Inferior parietal cortex (tissue), 1 donor: ENCODE data around the gene PARN.
"Not testable (repeated sequence)": the region's sequence is repeated elsewhere in the genome, so short reads cannot be mapped to it uniquely, and the experiment has no call there.

ENCODE experiments used
- DNase-seq: peaks from one replicate; pipeline ENCODE4 v3.0.0-alpha.2; 2016; ENCODE audit errors: extremely low spot score

PARN gene, protein sequence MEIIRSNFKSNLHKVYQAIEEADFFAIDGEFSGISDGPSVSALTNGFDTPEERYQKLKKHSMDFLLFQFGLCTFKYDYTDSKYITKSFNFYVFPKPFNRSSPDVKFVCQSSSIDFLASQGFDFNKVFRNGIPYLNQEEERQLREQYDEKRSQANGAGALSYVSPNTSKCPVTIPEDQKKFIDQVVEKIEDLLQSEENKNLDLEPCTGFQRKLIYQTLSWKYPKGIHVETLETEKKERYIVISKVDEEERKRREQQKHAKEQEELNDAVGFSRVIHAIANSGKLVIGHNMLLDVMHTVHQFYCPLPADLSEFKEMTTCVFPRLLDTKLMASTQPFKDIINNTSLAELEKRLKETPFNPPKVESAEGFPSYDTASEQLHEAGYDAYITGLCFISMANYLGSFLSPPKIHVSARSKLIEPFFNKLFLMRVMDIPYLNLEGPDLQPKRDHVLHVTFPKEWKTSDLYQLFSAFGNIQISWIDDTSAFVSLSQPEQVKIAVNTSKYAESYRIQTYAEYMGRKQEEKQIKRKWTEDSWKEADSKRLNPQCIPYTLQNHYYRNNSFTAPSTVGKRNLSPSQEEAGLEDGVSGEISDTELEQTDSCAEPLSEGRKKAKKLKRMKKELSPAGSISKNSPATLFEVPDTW

DNA sequence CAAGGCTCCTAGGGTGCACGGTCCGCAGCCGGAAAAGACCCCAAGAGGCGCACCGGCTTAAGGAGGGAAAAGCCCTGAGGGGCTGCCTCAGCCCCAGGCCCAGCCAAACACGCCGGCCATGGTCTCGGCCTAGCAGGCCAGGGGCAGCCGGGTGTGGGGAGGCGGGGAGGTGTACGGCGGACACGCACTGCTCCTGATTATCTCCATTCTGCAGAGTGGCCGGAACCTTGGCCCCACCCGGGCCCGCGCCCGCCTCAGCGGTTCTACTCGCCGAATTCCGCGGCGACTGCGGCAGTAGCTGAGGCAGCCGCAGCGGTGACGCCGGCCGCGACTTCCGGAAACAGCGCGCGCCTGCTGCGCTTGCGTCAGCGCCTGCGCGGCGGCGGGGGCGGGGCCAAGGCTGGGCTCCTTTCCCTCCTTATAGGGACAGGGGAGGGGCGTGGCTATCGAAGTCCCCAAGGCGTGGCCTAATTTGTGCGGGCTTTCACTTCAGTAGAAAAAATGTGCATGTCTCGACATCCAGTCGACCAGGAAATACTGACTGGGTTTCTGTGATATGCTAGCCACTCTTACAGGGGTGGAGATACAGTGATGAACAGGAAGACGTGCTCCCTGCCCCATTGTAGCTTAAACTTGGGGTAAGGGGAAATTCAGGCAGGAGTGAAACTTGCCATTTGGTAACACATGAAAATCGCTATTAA is at the start of gene PARN:
TSS of gene PARN (minus strand) at position 342 of the 701 bp plus-strand sequence. CDS start at position 207, 135 bp downstream.
- DNase-seq: peak; percentile 91

DNA sequence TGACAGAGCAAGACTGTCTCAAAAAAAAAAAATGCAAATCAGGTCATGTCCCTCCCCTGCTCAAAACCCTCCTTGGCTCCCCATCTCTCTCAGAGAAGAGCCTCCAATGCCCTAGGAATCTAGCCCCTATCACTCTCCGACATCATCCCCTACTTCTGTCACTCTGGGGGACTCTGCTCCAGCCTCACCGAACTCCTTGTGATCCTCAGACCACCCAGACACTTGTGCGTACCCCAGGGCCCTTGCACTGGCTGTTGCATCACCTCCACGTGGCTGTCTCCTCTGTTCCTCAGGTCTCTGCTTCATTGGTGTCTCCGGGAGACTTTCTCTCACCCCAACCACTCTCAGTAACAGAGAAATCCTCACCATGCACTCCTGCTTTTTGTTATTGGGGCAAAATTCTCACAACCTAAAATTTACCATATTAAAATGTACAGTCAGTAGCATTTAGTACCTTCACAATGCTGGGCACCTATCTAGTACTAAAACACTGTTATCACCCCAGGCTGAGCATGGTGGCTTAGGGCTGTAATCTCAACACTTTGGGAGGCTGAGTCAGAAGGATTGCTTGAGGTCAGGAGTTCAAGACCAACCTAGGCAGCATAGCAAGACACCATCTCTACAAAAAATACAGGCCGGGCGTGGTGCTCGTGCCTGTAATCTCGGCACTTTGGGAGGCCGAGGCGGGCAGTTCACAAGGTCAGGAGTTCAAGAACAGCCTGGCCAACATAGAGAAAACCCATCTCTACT is 48.9 kb upstream of the PARN start:
- no peak for DNase-seq

DNA sequence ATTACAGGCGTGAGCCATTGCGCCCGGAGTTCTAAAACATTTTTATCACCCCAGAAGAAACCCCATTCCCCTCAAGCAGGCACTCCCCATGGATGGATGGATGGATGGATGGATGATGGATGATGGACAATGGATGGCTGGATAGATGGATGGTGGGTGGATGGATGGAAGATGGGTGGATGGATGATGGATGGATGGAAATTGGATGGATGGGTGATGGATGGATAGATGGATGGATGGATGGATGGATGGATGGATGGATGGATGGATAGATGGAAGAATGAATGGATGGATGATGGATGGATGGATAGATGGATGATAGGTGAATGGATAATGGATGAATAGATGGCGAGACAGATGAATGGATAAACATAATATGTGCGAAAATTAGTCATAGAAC is 47.6 kb upstream of the PARN start:
- no peak for DNase-seq

DNA sequence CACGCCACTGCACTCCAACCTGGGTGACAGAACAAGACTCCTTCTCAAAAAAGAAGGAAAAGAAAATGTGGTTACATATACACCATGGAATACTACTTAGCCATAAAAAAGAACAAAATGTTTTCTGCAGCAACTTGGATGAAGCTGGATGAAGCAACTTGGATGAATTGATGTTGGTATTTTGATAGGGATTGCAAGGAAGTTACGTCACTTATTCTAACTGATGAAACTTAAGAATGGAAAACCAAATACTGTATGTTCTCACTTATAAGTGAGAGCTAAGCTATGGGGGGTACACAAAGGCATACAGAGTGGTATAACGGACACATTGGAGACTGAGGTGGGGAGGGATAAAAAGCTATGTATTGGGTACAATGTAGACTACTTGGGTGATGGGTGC is 46.6 kb upstream of the PARN start:
- DNase-seq: no peak

DNA sequence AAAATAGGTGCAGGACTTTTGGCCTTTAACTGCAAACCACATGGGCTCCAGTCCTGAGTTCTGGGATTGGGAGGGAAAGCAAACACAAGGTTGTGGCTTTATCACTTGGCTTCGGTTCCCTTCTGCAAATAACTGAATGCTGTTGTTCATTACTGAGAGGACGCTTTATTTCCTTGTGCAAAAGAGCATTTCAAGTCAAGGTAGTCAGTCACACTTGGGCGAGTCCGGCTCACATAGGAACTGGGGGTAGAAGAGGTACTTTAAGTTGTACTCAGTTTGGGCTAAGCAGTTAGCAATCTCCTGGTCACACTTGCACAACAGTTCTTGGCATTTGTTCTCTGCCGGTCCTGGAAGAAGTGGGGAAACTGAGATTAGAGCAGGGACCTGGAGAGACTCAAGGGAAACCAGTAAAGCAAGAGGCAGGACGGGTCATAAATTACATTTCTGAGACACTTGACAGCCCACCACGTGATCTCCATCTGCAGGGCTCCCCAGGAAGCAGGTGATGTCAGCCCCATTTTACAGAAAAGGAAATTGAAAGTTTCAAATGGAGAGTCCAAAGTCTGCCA is 42.4 kb upstream of the PARN start:
- DNase-seq: no peak

DNA sequence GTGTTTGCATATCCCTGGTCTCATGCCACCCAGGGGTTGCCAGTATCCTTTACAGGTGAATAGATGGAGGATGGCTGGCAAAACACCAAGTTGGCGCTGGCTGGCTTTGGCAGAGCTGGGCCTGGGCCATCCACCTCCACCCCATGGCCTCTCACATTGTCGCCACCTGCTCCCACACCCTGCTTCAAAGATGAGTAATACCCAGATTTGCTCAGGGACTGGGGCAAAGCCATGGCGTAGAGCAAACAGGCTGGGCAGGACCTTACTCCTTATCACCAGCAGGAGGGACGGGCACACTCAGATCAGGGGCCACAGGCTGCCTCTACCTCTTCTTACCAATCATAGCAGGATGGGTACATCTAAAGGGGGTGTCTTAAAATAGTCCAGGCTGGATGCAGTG is 39.7 kb upstream of the PARN start:
- no peak for DNase-seq

DNA sequence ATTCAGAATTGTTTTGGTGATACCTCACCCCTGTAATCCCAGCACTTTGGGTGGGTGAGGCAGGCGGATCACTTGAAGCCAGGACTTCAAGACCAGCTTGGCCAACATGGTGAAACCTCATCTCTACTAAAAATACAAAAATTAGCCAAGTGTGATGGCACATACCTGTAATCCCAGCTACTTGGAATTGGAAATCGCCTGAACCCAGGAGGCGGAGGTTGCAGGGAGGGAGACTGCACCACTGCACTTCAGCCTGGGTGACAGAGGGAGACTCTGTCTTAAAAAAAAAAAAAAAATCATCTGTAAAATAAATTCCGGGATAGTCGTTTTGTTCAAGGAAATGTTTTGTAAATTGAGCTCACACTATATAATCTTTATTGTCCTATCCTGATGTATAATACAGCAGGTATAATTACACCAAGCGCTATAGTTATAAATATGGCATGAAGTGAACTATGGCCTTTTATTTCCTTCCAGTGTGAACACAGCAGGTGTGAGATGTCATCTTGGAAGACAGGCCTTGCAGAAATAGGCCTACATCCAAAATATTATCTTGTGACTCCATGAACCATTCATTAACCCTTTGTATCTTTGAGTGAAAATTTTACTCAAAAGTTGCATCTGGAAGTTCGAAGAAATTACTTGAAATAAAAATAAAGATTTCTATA is 38.6 kb upstream of the PARN start:
- DNase-seq: no peak

DNA sequence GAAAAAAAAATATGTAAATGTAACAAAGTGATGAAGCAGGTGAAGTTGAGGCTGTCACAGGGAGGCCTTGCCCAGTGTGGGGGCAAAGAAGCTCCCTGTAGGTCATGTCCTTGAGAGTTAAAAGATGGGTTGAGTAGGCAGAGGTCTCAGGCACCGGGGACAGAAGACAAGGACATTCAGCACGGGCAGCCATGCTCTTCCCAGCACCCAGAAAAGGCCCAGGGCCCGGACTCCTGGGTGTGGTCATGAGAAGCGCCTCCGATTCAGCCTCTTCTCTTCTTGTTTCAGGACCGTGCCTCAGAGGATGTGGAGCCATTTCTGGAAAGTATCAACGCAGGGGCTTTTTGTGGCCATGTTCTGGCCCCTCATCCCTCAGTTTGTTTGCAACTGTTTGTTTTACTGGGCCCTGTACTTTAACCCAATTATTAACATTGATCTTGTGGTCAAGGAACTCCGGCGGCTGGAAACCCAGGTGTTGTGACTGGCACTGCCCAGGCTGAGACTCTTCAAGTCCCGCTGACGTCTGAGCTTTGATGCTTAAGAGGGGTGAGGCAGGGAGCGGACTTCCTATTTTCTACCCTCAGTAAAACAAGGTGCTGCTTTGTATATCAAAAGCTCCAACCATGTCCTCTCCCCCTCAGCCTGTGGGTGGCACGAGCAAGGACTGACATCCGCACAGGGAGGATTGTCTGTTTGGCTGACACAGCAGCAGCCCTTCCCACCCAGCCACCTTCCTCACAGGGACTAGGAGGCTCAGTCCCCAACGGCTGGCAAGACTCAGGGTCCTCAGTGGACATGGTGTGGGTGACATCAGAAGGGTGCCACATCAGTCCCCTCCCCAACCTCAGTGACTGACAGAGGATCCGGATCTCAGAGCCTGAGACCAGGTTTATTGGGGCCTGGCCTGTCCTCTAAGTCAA is 37.5 kb upstream of the PARN start:
- no peak for DNase-seq

DNA sequence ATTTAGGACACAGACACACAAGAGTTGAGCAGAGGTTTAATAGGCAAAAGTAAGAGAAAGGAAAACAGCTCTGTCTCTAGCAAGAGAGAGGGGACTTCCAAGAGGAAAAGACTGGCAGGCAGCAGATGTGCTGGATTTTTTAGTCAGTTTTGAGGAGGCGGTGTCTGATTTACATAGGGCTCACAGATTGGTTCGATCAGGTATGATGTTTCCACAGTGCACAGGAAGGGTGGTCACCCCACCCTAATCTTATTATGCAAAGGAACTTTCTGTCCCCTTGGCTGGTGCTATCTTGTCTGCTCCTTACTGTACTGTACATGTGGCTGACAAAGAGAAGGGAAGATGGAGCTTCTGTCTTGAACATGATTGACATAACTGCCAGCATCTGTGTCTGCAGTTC is 28.0 kb upstream of the PARN start:
- DNase-seq: no peak

DNA sequence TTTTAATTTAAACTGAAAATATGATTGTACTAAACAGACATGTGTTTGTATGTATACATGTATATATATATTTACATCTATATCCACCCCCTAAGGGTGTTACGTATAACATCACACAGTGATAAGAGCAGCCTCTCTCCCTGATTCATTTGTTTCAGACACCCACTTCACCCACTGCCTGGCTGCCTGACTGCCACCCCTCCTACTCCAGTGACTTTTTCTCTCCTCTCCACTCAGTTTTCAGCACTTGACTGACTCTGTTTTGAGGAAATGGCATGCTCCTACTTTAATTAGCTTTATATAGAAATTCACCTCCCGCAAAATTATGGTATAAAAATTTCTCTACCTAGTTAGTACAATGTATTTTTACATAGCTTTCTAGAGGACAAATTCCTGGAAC is 22.7 kb upstream of the PARN start:
- no peak for DNase-seq

DNA sequence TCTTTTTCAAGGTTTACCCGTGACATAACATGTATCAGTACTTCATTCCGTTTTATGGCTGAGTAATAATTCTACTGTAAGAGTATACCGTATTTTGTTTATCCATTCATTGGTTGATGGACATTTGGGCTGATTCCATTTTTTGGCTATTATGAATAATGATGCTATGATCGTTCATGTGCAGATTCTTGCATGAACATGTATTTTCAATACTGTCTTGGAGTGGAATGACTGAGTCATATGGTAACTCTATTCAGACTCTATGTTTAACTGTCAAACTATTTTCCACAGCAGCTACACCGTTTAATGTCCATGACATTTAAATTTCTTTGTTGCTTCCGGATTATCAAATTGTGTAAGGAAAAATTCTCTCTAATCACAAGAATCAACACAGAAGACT is 20.6 kb upstream of the PARN start:
- no peak for DNase-seq

DNA sequence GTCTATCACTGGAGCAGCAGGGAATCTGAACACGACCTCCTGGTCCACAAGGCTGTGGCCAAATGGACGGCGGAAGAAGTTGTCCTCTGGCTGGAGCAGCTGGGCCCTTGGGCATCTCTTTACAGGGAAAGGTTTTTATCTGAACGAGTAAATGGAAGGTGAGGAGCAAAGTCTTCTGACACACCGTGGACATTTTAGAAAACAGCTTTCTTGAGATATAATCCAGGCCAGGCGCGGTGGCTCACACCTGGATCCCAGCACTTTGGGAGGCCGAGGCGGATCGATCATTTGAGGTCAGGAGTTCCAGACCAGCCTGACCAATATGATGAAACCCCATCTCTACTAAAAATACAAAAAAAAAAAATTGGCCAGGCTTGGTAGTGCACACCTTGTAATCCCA is 19.8 kb upstream of the PARN start:
- no peak for DNase-seq

DNA sequence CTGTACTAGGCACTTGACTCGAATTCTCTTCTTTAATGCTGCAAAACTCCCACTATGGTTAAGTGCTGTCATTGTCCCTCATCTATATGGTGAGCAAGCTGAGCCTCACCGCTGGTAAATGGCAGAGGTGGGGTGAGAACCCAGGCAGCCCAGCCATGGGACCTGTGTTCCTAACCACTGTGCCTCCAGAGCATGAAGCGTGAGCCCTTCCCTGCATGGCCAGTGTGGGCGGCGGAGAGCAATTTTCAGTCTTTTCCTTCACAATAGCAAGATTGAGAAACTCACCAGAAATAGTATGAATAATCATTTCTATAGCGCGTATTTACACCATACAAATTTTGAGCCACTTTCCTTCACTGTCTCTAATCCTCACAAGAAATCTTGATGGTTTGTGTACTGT is 11.9 kb upstream of the PARN start:
- DNase-seq: no peak

DNA sequence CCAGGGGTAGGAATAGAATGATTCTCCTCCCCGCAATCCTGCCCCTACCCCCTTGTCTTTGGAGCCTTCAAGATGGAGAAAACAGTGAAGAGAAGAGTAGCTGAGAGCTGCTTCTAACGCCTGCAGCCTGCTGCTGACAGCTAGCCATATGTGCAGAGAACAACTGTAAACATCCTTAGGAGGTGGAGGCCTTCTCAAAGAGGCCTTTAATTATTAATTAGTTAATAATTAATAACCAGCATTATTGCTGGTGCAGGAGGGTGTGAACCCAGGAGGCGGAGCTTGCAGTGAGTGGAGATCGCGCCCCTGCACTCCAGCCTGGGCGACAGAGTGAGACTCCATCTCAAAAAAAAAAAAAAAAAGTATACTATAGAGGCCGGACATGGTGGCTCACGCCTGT is 11.1 kb upstream of the PARN start:
- DNase-seq: no peak

DNA sequence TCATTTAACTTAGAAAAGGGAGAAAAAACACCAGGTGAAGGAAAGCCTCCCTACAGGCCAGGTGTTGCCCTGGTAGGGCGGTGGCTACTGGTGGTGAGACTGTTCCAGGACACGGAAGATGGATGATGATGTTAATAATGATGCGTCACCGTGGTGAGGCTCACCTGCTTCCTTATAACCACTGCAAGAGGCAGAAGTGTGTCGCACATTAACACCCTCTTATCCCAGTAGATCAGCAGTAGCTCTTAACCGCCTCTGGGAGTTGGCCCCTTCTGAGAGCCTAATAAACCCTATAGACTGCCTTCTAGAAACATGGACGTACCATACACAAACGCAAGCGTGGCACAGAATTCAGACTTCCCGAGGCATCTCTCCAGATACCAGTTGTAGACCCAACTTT is 10.5 kb upstream of the PARN start:
- no peak for DNase-seq

DNA sequence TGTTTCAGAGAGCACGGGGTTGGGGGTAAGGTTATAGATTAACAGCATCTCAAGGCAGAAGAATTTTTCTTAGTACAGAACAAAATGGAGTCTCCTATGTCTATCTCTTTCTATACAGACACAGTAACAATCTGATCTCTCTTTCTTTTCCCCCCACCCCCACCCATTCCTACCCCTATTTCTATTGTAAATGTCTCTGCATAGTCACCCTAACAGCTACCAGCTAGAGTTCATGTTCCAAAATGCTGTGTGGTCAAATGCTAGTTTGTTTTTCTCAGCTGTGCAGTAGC is 6.8 kb upstream of the PARN start:
- not testable (repeated sequence) for DNase-seq

DNA sequence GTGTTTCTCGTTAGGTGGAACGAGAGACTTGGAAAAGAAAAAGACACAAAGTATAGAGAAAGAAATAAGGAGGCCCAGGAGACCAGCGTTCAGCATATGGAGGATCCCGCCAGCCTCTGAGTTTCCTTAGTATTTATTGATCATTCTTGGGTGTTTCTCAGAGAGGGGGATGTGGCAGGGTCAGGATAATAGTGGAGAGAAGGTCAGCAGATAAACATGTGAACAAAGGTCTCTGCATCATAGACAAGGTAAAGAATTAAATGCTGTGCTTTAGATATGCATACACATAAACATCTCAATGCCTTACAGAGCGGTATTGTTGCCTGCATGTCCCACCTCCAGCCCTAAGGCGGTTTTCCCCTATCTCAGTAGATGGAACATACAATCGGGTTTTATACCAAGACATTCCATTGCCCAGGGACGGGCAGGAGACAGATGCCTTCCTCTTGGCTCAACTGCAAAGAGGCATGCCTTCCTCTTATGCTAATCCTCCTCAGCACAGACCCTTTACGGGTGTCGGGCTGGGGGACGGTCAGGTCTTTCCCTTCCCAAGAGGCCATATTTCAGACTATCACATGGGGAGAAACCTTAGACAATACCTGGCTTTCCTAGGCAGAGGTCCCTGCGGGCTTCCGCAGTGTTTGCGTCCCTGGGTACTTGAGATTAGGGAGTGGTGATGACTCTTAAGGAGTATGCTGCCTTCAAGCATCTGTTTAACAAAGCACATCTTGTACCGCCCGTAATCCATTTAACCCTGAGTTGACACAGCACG is 6.3 kb upstream of the PARN start:
- DNase-seq: not testable (repeated sequence)

DNA sequence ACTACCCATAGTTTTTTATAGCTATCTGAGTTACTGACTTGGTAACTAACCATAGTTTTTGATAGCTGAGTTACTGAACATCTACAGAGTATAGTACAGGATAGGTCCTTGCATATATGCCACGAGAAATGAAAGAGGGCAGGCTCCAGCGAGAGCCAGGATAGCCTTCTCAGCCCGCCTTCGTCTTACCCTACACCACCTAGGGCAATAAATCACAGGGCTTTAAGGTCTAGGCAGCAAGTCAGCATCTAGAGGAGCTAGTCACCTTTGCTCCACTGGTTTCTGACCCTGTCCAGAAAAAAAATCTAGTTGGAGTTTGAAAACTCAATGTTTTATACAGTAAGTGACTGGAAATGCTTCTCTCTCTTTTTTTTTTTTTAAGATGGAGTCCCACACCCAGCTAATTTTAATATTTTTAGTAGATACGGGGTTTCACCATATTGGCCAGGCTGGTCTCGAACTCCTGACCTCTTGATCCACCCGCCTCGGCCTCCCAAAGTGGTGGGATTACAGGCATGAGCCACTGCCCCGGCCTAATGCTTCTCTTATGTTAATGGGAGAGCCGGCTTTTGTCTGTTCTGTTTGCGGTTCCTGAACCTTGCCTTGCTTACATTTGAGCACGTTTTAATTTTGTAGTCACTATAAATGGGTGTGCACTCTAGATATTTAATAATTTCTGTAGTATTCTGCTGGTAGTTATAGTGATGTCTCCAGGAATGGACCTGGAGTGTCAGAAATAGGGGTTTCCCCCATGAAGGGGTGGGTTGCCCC is 5.5 kb upstream of the PARN start:
- DNase-seq: no peak

DNA sequence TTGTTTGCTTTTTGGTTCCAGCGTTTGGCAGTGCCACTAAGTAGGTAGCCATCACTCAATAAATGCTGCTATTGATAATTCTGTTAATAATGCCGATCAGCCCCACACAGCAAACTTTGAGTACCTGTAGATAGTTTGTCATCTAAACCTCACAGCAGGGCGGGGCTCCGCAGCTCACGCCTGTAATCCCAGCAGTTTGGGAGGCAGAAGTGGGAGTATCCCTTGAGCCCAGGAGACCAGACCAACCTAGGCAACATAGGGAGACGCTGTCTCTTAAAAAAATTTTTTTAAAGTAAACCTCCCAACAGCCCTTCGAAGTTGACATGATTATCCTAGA is 4.3 kb upstream of the PARN start:
- DNase-seq: no peak
